ENCODE measurements around the gene RELB.

Gene RELB

DNA sequence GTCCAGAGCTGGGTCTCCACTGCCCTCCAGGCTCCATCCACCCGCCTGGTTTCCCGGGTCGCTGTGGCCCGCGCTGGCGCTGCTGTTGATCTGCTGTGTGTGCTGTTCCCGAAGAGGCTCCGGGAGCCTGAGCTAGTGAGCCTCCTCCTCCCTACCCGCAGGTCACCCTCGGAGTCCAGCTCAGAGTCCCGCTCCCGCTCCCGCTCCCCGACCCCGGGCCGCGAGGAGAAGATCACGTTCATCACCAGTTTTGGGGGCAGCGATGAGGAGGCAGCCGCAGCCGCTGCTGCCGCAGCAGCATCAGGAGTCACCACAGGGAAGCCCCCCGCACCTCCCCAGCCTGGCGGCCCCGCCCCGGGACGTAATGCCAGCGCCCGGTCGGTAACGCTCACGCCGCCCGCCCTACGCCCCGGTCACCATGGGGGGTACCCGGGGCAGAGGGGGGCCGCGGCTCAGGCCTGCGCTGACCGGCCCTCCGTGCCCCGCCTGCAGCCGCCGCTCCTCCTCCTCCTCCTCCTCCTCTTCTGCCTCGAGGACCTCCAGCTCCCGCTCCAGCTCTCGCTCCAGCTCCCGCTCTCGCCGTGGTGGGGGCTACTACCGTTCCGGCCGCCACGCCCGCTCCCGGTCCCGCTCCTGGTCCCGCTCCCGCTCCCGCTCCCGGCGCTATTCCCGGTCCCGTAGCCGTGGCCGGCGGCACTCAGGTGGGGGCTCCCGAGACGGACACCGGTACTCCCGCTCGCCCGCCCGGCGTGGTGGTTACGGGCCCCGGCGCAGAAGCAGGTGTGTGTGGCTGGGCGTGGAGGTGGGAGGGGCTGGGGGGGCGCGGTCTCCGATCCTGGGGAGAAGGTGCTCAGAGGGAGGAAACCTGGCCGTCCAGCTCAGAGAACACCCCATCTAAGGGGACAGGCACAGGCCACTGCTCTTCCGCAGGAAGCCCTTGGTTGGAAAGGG is 62.9 kb downstream of the RELB start:
- no peak for DNase-seq

DNA sequence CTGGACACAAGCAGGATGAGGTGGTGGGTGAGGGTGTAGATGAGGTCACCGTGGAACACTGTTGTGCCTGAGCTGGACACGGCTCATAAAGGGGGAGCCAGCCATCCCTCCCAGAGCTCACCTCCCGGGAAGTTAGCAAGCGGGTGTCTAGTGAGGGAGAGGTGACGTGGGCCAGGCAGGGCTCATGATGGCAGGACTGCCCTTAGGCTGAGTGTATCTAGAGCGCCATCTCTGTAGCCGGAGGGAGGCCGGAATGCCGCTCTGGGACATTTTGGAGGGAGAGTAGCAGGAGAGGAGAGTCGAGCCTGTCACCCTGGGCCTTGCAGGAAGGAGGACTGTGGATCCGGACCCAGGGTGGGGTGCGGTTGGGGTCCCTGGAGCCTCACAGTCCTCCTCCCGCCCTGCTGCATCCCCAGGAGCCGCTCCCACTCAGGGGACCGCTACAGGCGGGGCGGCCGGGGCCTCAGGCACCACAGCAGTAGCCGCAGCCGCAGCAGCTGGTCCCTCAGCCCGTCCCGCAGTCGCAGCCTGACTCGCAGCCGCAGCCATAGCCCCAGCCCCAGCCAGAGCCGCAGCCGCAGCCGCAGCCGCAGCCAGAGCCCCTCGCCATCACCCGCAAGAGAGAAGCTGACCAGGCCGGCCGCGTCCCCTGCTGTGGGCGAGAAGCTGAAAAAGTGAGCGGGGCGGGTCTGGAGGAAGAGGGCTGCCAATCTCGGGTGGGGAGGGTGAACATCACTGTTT is 65.8 kb downstream of the RELB start:
- DNase-seq = no peak

DNA sequence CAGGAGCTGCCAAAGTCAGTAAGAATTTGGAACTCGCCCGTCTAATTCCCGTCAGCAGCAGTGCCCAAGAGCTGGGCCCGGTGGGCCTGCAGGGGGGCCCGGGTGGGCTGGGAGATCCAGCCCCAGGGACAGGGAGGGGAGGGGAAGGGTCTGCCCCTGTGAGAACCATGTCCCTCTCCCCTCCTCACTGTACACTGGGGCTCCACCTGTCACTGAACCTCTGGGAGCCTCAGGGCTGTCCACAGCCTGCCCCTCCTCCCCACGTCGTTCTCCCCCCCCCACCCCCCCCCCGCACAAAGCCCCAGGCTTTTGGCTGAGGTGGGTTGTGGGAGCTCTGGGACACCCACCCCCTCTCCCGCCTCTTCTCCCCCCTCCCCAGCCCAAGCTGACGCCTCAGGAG is 66.8 kb downstream of the RELB start:
- no peak for DNase-seq

DNA sequence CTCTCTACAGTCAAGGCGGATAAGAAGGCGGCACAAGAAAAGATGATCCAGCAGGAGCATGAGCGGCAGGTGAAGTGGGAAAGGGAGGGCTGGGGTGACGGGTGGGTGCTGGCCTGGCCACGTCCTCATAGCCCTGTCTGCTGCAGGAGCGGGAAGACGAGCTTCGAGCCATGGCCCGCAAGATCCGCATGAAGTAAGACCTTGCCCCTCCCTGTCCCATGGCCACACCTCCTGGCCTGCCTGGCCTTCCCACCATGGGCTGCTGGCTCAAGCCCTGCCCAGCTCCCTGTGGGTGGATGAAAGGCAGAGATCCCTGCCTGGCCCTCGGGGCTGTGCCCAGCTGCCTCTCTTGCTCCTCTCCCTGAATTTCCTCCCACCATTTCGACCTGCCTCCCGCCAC is 67.8 kb downstream of the RELB start:
- no peak for DNase-seq

DNA sequence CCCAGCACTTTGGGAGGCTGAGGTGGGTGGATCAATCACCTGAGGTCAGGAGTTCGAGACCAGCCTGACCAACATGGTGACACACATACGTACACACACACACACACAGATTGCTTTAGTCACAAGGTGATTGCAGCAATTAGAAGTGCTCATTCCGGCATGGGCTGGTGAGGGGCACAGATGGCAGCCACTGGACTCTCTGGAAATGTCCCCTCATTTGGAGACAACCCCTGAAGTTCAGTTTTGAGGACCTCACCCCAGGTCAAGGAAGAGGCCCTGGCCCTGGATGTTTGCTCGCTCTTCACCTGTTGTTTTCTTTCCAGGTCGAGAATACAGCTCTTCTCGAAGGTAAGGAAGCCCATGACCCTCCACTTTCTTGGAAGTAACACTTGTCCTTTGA is 69.0 kb downstream of the RELB start:
- no peak for DNase-seq

GRCh38 chr19:45070861-45071544 is 69.7 kb downstream of the RELB start:
- no peak for DNase-seq

GRCh38 chr19:45071545-45071938 is 70.3 kb downstream of the RELB start:
- DNase-seq = no peak

GRCh38 chr19:45071969-45072790 is 70.9 kb downstream of the RELB start:
- DNase-seq = no peak

DNA sequence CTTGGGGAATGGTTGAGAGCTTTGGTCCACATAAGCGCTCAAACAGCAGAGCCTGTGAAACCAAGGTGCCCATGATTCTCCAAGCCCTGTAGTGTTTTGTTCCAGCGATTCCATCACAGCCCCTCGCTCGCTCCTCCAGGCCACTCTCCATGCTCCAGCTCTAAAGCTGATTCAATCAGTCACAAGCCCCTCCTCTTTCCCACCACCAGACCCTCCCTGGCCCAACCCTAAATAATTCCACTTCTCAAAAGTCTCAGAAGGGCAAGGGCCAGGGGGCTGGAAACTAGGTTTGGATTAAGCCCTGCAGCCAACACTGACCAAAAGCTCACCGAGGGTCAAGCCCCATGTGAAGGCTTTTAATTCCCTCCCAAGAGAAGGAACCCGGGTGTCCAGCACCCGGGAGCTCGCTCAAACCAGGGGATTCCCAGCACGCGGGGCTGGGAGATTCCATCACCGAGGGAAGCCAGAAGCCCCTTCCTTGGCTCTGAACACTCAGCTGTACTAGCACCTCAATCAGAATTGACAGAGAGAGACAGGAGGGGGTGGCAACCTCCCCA is 73.6 kb downstream of the RELB start:
- DNase-seq = no peak

- DNase-seq = peak; percentile 31
Measured at GRCh38 chr19:45075301-45076028, 74.2 kb downstream of the RELB start.

DNA sequence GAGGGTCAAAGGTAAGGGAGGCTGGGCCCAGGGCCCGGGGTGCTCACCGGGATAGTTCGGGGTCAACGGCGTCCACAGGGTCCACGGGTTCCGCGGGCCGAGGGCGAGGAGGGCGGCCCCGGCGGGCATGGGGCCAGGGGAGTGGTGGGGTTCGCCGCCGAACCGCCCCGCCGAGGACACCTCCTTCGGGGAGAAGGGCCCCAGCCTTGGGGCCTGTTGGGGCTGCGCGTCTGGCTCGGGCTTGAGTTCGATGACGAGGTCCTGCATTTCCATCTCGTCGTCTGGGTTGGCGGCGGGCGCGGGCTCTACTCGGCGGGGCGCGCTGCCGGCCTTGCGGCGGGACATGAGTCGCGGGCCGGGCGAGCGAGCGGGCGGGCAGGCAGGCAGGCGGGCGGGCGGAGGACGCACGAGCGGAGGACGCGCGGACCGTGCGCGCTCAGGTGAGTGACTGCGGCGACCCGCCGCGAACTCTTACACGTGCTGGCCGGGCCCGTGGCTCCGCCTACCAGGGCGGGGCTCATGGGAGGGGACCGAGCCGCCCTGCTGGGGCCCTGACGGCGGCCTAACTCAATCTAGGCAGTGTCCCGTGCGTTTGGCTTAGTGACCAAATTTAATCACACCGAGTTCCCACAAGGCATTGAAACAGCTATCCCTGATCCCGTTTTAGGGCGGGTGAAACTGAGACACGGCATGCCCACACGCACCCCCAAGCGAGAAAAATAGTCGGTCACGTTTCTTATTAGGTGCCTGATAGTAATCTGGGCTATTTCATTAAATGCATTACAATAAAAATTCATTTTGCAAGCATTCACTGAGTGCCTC is 75.0 kb downstream of the RELB start, which contains the start of gene ZNF296:
TSS of gene ZNF296 (minus strand) at position 450 of the 822 bp plus-strand sequence. CDS start at position 345, 105 bp downstream.
- peak; percentile 53 for DNase-seq

DNA sequence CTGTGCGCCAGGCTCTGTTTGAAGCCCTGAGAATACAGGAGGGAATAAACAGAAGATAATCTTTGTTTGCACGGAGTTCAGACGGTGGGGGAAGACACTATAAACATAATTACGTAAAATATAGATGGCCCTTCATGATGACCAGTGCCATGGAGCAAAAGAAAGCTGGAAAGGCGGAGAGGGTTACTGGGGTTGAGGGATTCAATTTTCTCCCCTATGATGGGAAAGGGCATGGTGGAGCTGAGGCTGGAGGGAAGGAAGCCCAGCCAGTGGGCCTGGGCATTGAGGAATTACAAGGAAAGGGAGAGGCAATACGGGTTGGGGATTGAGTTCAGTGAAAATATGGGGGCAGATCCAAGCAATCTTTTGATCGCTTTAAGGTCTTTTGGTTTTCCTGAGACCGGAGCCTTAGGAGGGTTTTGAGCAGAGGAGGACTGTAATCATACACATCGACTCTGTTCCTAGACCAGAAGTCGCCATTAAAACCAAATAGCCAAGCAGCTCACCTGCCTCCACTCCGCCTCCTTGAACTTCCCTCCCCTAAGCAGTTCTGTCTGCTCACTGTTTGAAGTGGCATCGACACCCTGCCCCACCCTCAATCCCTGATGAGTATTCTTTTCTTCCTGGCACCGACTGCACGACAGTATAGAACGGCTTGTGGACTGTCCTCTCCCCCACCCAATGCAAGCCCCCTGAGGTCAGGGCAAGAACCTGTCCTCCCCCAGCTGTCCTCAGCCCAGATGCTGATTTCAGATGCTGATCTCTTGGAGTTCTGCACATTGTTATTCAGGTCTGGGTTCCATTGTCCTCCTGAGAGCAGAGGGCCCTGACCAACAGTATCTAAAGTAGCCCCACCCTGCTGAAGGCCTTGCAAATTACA is 75.8 kb downstream of the RELB start:
- no peak for DNase-seq

GRCh38 chr19:45078390-45079062 is 77.3 kb downstream of the RELB start:
- DNase-seq = no peak

DNA sequence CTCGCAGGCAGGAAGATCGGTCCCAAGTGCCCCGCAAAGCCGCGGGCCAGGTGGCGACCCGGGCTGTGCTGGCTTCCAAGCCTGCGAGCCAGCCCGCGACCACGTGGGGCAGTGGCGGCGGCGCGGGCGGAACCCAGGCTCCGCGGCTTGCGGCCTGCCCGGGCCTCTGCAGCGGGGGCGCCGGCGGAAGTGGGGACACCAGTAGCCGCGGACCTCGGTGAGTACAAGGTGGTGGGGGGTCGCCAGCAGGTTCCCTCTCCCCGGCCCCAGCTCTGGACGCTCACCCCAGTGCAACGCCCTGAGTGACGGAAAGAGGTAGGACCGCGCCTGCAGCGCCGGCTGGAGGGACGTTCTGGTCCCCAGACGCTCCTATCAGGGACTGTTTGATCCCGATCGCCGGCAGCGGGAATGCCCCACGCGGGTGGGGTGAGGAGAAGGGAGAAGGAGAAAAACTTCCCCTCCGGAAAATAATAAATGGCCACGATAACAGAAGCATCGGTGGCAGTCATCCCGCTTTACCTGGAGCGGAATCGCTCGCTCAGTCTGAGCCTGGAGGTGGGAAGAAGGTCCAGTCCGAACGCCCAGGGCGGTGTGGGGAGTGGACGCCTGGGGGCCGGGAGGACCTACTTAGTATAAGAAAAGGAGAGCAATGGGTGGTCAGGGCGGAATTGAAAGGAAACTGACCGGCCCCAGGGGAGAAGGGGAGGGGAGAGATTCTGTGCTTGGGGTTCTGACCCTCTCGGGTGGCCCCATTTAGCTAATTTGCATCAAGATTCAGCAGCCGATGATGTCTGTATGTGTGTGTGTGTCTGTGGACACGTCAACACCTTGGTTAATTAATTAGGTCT is 78.0 kb downstream of the RELB start, which contains the start of gene GEMIN7:
TSS of gene GEMIN7 (plus strand) at position 198 of the 848 bp plus-strand sequence. CDS start 10,855 bp downstream, outside the sequence.
- peak; percentile 59 for DNase-seq

GRCh38 chr19:45079911-45080370 is 78.7 kb downstream of the RELB start:
- no peak for DNase-seq

DNA sequence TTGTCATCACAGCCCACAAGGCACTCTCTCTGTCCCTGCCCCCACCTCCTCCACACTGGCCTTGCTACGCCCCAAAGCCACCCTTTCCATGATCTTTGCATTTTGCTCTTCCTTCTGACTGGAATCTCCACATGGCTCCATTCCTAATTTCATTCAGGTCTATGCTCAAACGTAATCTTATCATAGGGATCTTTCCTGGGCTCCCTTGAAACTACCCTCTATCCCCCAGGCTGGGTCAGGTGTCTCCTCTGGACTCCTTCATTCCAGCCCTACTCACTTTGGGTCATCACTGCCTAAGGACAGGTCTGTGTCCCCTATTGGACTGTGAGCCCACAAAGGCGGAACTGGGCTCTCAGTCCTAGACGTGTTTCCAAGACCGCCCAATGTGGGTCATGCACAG is 80.9 kb downstream of the RELB start:
- DNase-seq = no peak

DNA sequence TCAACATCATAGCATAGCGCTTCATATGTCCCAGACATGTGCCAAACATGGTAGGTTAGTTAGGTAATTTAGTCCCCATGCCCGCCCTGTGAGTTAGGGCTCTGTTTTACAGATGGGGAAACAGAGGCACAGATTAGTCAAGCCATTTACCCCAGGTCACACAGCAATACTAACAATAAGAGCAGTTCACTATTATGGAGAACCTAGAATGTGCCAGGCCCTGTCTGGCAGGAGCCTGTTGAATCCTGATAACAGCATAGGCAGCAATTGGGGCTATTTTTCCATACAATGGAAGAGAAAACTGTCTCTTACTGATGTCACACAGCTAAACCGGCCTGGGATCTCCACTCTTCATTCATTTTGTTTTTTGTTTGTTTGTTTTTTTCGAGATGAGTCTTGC is 85.2 kb downstream of the RELB start:
- no peak for DNase-seq

DNA sequence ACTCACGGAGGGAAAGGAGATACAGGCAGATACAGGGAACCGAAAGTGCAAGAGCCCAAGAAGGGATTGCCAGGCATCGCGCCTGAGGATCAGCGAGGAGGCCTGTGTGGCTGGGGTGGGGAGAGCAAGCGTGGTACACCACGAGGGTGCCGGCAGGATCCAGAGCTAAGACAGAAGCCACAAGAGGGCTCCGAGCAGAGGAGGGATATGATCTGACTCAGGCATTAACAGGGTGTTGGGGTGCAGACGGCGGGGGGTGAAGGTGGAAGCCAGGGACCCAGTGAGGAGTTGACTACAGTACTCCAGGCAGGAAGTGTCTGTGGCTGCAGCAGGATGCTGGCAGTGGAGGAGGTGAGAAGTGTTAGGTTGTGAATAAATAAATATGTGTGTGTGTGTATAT is 86.3 kb downstream of the RELB start:
- DNase-seq = no peak

All from DMS79 treated with DMSO at 0.1 percent for 48 hours (cell line).